Tracheal epithelial cell (primary cell): ENCODE results near the gene EDAR. TPM values are rescaled to one million over a fixed set of nuclear protein-coding genes. Genes with fewer than 3 reads are reported as not detected.

Source experiments
- total RNA-seq: library from RNA; depleted of rRNA; stranded (reverse); fragments of >200 nt; gene quantifications from 2 replicates; pipeline ENCODE4 v1.2.1, GENCODE V29; 2014

EDAR gene
- total RNA-seq = under 0.01 and 0.48 TPM in 2 replicates

DNA sequence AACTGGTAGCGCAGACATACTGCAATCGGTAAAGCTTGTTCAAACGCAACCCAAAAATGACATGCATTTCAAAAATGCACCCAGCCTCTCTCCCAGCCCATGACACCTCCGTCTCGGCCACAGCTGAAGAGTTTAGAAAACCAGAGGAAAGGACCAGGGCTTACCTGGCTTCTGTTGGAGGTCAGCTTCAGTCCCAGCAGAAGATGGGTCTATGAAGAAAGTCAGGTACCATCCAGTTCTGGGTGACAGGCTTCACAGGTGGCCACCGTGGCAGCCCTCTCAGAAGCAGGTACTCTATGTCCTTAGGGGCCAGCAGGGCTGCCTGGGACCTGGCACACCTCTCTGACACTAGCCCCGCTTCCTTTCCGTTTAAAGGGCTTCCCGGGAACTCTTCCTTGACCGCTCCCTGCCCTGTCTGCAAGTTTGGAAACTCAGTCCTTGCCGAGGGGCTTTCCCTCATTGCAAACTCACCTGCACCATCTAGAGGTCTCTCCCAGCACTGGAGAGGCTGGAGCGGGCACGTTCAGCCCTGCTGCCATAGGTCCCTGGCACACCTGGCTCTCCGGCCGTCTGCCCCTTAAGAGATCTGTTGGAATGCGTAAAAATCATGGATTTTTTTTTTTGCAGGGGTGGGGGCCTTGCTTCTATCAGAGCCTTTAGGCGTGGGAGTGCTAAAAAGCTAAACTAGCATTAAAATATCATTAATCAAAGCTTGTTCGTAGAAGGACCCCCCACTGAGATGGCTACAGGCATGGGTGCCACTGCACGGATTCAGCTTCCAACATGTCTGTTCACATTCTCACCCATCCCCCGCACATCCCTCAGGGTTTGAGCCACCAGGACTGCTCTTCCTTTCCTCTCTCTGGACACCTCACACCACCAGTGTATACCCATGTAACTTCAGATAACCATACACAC is at the start of gene EDAR:
TSS of gene EDAR (minus strand) at position 425 of the 918 bp plus-strand sequence. CDS start 58,206 bp downstream, outside the sequence.

Other genes with a start within 250 kb of the EDAR start
- 4.8 and 8.1 TPM in 2 replicates for gene CCDC138, start 202.4 kb downstream of the EDAR start, total RNA-seq
- under 0.01 and 0.24 TPM in 2 replicates for gene SH3RF3, start 140.0 kb upstream of the EDAR start, total RNA-seq